ENCODE results near the gene ERBB3.

Gene ERBB3

DNA sequence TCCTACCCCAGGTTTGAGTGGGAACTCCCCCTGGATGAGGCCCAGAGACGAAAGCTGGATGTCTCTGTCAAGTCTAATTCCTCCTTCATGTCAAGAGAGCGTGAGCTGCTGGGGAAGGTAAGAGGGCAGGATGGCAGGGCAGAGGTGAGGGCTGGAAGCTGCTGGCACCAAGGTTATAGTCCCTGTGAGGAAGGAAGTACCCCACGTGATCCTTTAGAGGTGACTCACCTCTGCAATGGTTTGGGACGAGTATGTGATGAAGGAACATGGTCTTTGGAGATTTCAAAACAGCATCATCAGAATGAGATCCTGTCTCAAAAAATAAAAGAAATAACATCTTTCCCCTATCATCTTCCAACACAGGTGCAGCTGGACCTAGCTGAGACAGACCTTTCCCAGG is 63.3 kb downstream of the ERBB3 start:
- no peak for DNase-seq (ENCODE audit: low spot score)
- TF ChIP-seq, protein P1, sequence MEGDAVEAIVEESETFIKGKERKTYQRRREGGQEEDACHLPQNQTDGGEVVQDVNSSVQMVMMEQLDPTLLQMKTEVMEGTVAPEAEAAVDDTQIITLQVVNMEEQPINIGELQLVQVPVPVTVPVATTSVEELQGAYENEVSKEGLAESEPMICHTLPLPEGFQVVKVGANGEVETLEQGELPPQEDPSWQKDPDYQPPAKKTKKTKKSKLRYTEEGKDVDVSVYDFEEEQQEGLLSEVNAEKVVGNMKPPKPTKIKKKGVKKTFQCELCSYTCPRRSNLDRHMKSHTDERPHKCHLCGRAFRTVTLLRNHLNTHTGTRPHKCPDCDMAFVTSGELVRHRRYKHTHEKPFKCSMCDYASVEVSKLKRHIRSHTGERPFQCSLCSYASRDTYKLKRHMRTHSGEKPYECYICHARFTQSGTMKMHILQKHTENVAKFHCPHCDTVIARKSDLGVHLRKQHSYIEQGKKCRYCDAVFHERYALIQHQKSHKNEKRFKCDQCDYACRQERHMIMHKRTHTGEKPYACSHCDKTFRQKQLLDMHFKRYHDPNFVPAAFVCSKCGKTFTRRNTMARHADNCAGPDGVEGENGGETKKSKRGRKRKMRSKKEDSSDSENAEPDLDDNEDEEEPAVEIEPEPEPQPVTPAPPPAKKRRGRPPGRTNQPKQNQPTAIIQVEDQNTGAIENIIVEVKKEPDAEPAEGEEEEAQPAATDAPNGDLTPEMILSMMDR (IDR thresholded peaks at IDR 0.05; ENCODE audit: extremely low read depth, missing control alignments): no peak

DNA sequence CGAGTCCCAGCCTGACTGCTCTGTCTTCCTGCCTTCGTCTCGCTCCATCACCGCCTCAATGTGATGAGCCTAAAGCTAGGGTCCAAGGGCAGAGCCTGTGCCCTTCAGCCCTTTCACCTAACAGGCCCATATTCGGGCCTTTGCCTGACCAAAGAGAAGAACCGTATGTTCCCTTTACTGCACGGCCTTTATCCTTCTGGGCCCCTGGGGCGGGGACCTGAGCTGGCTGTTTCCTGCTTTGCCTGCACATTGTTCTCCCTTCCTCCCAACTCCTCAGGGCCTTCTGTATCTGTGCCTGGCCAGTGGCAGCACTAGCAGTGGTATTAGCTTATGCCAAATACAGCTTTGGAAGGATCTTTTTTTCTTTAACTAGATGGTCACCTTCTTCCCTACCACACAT is 63.9 kb downstream of the ERBB3 start:
- TF ChIP-seq, protein P1 (IDR thresholded peaks at IDR 0.05; ENCODE audit: extremely low read depth, missing control alignments): no peak
- DNase-seq (ENCODE audit: low spot score): no peak

DNA sequence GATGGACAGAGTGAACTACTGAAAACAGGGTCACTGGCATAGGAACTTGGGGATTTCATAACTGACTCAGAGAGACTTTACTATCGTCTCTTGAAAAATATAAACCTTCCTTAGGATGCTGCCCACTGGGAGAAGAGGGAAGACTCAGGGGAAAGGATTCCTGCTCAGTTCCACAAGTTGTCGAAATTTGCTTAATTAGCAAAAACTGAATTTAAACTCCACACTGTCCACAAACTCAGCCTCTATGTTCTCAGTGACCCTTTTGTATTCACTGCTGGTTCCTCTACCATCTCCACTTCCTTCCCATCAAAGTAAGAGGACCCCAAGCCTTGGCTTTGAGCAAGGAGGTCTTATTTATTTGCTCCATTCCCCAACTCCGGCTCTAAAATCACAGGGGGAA is 65.3 kb downstream of the ERBB3 start:
- TF ChIP-seq, protein P1 (IDR thresholded peaks at IDR 0.05; ENCODE audit: extremely low read depth, missing control alignments): no peak
- DNase-seq (ENCODE audit: low spot score): no peak

DNA sequence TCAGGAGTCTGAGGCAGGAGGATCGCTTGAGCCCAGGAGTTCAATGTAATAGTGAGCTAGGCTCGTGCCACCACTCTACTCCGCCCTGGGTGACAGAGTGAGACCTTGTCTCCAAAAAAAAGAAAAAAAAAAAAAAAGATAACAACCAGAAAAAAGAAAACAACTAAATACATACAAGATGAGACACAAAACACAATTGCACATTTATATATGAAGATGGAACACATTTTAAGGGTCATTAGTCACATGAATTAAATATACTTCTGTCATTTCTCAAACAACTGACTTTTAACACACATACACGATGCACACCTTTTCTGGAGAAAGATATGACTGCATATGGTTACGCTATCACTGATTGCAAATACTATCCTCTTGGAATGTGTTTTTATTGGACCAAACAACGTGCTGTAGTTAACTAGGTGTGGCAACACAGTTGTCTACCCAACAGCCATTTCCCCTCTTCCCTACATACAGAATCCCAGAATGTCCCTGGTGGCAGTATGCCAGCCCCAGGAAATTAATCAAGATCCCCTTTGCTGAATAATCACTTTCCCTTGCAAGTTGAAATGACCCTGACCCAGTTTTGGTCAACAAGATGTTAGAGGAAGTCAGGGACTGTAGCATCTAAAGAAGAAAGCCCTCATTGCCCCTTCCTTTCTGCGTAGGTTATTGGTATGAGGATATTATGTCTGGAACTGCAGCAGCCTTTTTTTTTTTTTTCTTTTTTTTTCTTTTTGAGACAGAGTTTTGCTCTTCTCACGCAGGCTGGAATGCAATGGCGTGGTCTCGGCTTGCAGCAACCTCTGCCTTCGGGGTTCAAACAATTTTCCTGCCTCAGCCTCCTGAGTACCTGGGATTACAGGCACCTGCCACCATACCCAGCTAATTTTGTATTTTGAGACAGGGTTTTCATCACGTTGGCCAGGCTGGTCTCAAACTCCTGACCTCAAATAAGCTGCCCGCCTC is 66.8 kb downstream of the ERBB3 start:
- no peak for DNase-seq (ENCODE audit: low spot score)
- TF ChIP-seq, protein P1 (IDR thresholded peaks at IDR 0.05; ENCODE audit: extremely low read depth, missing control alignments): no peak

DNA sequence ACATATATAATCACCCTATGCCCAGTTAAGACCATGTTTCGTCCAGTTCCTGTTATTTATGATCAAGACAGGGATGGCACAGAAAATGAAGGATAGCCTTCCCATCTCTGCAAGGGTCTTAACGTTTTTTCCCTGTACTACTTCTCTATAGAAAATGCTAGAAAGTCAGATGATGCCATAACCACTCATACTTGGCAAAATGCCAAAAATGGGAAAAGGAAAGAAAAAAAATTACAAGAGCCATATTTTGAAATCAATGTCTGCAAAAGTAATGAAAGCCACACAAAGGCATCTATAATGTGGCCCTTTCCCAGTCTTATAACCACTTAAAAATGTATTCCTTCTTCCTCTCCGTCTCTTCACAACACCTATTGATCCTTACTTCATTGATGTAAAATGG is 70.6 kb downstream of the ERBB3 start:
- TF ChIP-seq, protein P1 (IDR thresholded peaks at IDR 0.05; ENCODE audit: extremely low read depth, missing control alignments): no peak

DNA sequence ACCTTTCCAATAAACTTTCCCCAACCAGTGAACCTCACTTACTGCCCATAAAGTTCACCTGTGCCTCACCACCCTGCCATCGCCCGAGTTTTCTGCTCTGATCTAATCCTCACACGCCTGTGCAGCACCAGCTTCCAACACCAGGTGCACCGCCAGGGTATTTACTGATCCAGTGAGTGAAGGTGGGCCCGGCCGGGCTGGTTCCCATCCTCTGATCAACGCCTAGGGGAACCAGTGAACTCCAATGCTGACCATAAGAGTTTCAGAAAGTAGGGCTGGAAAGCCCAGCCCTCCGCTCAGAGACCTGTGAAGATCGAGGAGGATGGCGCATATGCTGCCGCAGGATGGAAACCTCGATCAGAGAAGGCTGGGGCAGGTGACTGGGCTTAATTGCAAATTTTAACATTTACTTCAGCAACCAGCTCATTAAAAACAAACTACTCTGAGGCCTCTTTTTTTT is 71.7 kb downstream of the ERBB3 start:
- peak; percentile 59 for DNase-seq (ENCODE audit: low spot score)
- TF ChIP-seq, protein P1 (IDR thresholded peaks at IDR 0.05; ENCODE audit: extremely low read depth, missing control alignments): no peak

More for the DNA sequence above, 70.6 kb downstream of the ERBB3 start:
- DNase-seq (ENCODE audit: low spot score): no peak

DNA sequence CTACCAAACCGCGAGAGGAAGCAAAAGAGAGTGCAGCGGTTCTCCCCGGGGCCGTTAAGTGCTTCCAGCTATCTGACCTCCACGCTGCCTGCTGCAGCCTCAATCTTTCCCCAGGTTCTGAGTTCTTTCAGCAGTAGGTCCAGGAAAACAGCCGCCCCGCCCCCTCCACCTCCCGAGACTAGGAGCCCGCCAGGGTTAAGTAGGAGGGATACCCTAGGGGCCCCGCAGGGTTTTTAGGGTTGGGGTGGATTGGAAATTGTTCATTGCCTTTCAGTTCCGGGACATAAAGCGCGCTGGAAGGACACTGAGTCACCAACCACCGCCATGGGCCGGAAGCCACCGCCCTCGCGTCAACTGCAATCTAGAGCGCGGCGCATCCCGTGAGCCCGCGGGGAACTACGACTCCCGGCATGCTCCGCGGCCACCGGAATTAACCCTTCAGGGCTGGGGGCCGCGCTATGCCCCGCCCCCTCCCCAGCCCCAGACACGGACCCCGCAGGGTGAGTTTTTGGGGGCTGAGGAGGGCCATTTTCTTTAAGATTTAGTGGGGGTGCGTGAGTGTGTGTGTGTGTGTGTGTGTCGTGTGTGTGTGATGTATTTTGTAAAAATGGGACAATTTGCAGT is 72.3 kb downstream of the ERBB3 start, which contains the start of gene MYL6B:
Gene MYL6B, plus strand, starts transcription at position 456 of the 624 bp plus-strand sequence. CDS start 1,332 bp downstream, outside the sequence.
- TF ChIP-seq, protein P1 (IDR thresholded peaks at IDR 0.05; ENCODE audit: extremely low read depth, missing control alignments): no peak
- peak; percentile 89 for DNase-seq (ENCODE audit: low spot score)
